ENCODE results near the gene GCC1. TPM values are rescaled to one million over a fixed set of nuclear protein-coding genes. Genes with fewer than 3 reads are reported as not detected.

GCC1 gene, protein sequence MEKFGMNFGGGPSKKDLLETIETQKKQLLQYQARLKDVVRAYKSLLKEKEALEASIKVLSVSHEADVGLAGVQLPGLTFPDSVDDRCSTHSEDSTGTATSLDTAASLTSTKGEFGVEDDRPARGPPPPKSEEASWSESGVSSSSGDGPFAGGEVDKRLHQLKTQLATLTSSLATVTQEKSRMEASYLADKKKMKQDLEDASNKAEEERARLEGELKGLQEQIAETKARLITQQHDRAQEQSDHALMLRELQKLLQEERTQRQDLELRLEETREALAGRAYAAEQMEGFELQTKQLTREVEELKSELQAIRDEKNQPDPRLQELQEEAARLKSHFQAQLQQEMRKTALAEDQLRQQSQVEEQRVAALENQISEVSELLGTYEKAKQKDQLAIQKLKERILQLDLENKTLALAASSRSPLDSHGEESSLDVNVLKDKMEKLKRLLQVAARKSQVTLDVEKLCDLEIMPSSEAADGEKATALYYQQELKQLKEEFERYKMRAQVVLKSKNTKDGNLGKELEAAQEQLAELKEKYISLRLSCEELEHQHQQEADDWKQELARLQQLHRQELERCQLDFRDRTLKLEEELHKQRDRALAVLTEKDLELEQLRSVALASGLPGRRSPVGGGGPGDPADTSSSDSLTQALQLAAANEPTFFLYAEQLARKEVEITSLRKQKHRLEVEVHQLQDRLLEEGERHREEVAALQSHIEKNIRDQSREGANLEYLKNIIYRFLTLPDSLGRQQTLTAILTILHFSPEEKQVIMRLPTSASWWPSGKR
- 6.8 TPM for total RNA-seq
- long read RNA-seq, full-length matches to known transcripts, result 18 of 20 reads
- long read RNA-seq, partial matches to known transcripts, result 0 of 20 reads
- long read RNA-seq, other reads (novel, unspliced or antisense), result 2 of 20 reads

DNA sequence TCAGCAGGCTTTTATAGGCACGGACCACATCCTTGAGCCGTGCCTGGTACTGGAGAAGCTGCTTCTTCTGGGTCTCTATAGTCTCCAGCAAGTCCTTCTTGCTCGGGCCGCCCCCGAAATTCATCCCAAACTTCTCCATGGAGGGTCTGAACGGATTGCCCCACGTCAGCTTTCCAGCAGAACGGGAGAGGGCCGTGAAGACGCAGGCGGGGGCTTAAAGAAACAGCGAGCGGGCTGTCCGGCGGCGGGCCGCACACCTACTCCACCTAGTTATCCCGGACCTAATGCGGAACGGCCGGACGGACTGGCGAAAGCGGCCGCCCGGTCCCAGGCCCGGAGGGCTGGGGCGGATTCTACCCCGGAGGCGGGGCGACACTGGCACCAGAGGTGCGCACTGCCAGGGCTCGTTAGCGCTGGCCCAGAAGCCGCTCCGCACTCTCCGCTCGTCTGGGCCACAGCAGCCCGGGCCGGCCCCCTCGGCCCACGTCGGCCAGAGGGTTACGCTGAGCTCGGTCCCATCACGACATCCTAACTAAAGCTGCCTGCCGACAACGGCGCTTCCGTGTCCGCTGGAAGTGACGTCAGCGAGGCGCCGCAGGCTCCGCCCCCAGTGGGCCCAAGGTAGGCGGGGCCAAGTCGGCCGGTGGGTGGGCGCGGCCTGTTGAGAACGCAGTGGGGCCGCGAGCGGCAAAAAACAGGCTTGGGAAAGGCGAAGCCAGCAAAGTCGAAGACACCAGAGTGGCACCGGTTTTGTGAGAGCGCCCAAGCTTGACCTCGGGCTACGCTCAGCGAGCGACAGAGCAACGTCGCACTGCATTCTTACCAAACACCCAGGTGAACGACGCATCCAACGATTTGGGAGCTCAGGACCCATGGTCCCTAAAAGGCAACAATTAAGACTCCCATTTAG lies at the start of gene GCC1:
TSS of gene GCC1 (minus strand) at position 553 of the 910 bp plus-strand sequence. CDS start at position 139, 414 bp downstream.
- intact Hi-C loops (cut with DNase I), result loop anchor here (5.0 kb wide), 2 partner anchors 193 to 333 kb away; partner anchors contain the start of genes GRM8 and ZNF800

DNA sequence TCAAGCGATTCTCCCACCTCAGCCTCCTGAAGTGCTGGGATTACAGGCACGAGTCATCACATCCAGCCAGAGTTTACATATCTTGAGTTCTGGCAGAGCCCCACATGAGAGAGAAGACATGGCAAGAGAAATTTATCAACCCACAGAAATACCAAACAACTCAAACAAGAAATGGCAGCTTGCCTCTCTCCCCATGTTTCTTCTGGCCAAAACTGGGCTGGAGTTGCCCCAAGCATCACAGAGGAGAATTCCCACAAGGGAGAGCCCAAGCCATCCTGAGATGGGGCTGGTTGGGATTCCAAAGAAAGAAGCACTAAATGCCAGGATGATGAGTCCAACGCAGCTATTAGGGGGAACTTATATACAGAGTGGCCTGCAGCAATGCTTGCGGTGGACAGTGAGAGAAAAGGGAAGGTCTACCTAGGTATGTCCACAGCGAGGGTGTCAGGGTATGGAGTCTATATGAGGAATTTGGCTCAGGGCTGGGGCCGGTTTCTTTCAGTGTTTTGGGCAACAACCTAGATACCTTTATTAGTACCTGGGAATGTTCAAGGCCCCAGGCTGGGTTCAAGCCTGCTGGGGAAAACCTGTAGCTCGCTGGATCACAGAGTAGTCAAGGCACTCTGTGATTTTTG lies 47.0 kb upstream of the GCC1 start:
- intact Hi-C loops (cut with DNase I), result no loop called here
- DNase-seq (ENCODE audit: low spot score), result no peak

More for the DNA sequence above, at the start of gene GCC1:
- peak; percentile 96 for DNase-seq (ENCODE audit: low spot score)

DNA sequence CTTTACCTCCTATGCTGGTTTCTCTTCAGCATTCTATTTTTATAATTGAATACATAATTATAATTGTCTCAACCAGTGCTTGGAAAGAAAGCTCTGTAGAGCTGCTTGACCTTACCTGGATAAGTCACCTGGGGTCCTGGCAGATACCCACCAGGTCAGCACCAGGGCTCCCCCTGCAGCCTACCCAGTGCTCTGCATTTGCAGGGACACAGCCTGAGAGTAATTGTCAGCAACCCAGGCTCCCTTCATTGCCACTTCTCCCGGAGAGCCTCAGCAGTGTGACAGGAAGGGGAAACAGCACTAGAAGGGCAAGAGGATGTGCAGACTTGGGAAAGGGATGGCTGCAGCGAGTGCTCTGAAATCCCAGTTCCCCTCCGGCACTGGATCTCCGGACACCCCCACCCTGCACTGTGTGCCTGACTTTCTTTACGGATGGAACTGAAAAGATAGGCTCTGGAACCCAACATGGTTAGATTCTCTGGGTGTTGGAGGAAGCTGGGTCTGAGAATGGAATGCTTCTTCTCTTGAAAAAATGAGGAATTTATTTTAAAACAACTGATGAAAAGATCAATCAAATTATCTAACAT lies 44.0 kb upstream of the GCC1 start:
- intact Hi-C loops (cut with DNase I), result no loop called here
- DNase-seq (ENCODE audit: low spot score), result no peak

DNA sequence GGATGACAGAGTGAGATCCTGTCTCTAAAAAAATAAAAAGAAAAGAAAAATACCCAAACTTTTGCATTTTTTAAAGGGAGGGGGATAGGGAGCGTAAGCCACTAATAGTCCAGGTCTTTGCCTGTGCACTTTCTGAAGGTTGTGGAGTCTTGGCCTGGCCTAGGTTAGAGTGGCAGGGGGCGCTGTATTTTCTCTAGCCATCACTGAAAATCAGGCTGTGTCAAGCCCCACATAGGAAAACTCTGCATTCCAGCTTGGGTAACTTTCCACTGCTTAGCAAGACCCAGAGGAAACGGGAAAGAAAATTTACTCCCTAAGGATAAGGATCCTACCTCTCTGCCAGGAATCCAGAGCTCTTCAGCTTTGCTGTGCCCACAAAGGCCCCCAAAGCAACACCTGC lies 43.0 kb upstream of the GCC1 start:
- intact Hi-C loops (cut with DNase I), result no loop called here
- no peak for DNase-seq (ENCODE audit: low spot score)

DNA sequence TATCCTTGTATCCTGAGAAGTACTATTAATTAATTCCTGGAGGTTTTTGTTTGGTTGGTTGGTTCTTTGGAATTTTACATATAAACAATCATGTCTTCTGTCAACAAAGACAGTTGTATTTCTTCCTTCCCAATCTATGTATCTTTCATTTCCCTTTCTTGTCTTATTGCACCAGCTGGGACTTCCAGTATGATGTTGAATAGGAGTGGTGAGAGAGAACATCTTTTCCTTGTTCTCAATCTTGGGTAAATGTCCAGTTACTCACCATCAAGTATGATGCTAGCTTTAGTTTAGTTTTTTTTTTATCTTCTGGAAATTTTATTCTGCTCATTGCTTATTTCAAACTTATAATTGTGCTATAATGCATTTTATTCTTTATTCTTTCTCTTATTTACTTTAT lies 39.9 kb upstream of the GCC1 start:
- intact Hi-C loops (cut with DNase I), result no loop called here
- no peak for DNase-seq (ENCODE audit: low spot score)

DNA sequence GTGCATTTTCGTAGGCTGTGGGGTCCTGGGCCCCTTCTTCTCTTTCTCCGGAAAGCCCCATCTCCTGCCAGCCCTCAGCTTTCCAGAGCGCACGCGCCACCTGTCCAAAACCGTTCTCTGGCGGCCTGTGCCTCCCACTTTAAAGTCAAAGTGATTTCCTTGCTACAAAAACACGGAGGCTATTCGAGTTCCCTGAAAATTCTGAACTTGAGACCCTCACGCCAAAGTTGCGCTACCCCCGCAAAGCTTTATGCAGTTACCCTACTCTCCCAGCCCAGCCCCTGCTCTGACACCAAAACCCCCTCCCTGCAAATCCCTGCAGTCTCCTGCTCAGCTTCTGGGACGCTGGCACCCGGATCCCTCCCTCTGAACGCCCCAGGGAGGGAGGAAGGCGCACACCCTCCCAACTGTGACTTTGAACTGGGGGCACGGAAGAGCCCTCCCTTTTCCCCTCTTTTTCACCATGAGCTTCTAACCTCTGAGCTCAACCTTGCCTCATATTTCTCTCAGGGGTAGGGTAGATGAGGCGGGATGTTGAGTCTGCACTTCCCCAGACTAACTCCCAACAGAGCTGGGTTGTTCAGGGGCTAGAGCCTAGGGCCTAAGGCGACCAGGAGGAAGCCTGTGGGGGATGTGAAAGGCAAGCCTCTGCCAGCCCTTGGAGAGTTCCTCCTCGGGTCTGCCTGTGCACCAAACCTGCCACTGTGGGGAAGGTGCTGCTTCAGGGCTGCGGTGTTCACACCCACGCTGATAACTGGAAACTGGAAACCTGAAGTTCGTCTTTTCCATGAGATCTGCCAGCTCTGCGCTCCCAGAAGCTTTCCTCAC lies 35.2 kb upstream of the GCC1 start:
- no peak for DNase-seq (ENCODE audit: low spot score)
- intact Hi-C loops (cut with DNase I), result no loop called here

DNA sequence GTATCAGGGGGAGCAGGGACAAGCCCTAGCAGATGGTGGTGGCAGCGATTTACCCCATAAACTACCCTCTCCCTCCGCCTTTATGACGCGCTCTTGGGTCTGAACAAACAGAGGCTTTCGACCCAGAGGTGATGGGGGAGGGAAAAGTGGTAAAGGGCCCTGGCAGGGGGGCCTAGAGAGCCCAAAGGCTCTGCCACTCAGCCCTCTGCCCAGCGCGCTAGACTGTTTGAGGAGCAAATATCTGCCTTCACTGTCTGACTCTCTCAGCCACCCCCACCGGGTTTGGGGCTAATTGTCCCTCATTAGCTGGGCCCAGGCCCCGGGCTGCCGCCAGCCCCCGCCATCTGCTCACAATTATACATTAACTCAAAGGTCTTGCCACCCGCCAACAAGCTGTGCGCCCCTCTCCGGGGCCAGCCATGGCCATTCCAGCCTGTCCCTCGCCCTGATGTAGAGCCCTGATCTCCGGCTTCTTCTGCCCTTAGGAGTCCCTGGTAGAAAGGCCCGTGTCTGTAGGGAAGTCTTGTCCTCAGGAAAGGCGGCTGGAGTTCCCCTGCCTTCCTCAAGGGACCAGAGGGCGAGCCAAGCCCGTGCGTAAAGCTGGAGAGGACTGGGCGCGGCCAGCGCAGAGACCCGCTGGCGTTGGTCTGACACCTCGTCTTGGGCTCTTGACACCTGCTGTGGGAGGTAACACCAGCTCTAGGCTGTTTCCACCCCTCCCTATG lies 34.4 kb upstream of the GCC1 start:
- intact Hi-C loops (cut with DNase I), result no loop called here
- DNase-seq (ENCODE audit: low spot score), result no peak

DNA sequence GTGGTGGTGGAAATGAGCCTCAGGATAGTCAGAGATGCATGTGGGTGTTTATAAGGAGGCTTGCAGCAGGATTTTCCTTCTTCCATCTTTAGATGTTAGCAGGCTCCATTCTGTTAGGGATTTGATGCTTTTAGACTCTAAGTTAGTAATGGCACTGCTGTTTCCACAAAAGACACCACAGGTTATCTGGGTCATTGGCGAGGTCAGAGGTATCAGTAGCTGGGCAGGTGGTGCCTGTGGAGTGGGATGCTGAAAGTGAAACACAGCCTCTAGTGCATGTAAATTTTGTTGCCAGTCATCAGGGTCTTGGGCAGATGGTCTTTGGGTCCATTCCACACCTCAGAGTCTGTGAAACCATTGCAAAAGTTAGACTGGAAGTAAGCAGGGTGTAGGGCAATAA lies 33.4 kb upstream of the GCC1 start:
- intact Hi-C loops (cut with DNase I), result no loop called here

DNA sequence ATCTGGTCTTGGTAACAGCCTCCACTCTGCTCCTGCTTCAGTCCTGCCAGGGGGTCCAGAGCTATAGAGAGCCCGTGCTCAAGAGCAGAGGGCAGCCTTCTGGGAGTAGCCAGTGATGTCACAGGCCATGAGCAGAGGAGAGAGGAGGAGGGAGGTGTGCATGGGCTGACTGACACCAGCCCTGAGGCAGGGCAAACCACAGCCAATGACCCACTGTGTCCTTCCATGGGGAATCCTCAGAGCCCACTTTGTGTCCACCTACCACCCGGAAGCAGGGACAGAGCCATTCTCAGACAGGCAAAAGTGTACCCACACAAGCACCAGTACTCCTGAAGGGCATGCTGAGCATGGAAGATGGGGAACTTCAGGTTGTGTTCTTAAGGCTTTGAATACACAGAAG lies 32.6 kb upstream of the GCC1 start, which contains the start of gene PAX4:
TSS of gene PAX4 (minus strand) at position 101 of the 400 bp plus-strand sequence. CDS start 2,214 bp downstream, outside the sequence.
- intact Hi-C loops (cut with DNase I), result no loop called here
- DNase-seq (ENCODE audit: low spot score), result no peak

More for the DNA sequence above, 33.4 kb upstream of the GCC1 start:
- no peak for DNase-seq (ENCODE audit: low spot score)

DNA sequence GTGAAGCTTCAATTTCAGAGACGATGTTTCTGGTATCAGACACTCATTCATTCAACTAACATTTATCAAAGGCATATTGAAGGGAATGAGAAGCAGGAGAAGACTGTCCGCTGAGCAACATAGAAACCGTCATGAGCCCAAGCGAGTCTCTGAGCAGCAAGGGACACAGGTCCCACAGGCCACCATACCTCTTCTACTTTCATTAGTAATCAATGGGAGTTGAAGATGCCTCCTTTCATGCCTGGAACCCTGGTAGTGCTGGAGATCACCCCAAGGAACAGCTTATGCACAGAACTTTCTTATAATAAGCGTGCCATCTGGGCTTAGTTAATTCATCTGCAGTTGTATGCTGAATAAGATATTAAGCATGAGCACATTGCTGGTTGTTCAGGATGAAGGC lies 31.3 kb upstream of the GCC1 start:
- DNase-seq (ENCODE audit: low spot score), result no peak
- intact Hi-C loops (cut with DNase I), result no loop called here

DNA sequence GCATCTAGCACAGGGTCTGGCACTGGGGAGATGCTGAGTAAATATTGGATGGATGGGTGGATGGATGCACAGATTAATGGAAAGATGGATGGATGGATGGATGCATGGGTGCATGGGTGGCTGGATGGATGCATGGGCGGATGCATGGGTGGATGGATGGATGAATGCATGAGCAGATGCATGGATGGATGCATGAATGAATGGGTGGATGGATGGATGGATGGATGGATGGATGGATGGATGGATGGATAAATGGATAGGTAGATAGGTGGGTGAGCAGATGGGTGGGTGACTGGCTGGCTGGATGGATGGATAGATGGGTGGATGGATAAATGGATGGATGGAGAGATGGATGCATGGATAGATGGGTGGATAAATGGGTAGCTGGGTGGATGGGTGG lies 26.9 kb upstream of the GCC1 start:
- intact Hi-C loops (cut with DNase I), result no loop called here
- no peak for DNase-seq (ENCODE audit: low spot score)

DNA sequence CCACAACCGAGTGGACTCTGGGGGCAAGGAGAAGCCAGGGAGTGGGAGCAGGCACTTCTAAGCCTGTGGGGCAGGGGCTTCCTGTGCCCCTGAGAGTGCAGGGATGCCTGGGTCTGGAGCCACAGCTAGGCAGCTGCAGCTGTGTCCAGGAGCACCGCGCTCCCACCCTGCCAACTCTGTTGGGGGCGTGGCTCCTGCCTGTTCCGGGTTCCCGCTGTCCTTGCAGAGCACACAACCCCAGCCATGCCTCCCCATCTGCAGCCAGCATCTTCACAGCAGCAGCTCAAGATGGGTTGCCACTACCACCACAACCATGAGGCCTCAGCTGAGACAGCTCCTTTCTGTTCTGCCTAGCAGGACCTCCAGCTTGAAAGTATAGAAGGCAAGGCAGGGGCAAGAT lies 23.9 kb upstream of the GCC1 start:
- intact Hi-C loops (cut with DNase I), result no loop called here
- DNase-seq (ENCODE audit: low spot score), result no peak

DNA sequence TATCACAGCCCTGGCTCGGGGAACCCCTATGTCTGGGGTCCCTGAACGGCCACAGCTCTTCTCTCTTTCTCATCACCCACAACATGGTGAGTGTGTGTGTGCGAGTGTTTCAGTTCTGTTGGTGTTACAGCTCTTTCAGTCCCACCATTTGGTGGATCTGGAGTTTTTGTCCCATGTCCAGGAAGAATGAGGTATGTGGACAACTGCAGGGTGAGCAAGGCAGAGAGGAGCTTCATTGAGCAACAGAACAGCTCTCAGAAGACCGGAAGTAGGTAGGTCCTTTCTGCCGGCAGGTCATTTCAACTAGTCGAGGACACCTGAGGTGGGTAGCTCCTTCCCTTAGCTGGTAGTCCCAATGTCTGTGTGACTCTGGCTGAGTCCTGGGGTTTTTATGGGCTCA lies 23.1 kb upstream of the GCC1 start:
- DNase-seq (ENCODE audit: low spot score), result no peak
- intact Hi-C loops (cut with DNase I), result no loop called here

DNA sequence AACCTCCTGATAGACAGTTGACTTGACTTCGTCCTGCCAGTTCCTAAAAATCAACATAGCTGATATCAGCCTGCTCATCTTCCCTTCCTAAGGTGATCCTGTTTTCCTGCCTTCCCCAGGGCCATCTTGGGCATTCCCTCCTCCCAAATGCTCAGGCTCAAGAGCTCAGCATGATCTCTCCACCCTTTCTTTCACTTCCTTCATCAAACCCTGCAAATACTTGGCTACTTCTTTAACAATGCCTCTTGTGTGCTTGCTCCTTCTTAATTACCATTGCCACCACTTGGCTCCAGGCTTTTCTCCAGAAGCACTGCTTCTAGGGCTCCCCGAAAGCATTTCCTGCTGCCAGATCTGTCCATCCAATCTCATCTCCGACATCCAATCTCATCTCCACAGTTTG lies 15.5 kb upstream of the GCC1 start:
- intact Hi-C loops (cut with DNase I), result no loop called here
- DNase-seq (ENCODE audit: low spot score), result no peak

DNA sequence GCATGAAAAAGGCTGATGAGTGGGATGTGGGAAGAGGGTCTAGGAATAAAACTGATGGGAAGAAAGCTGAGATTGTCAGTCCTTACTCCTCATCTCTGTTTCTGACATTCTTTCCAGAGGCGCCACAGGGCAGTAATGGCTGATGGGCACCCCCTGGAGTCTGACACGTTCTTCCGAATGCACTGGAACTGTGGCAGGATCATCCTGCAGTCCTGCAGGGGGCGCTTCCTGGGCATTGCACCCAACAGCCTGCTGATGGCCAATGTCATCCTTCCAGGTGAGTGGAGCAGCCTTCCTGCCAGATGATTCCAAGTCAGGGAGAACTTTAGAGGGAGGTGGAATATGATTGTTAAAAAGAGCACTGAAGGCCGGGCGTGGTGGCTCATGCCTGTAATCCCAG lies 12.9 kb upstream of the GCC1 start:
- no peak for DNase-seq (ENCODE audit: low spot score)
- intact Hi-C loops (cut with DNase I), result no loop called here

DNA sequence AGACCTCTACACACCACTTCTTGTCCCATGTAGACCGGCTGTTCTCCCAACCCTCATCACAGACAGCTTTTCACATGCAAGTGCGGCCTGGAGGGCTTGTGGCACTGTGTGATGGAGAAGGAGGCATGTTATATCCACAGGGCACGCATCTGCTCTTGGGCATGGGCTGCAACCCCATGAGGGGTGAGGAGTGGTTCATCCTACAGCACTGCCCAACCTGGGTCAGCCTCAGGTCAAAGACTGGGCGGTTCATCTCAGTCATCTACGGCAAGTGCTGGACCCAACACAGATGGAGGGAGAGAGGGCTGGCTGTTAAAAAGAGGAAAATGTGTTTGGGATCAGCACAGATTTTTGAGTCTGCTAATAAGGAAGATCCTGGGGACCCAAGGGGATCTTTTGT lies 10.3 kb upstream of the GCC1 start:
- DNase-seq (ENCODE audit: low spot score), result no peak
- intact Hi-C loops (cut with DNase I), result no loop called here

DNA sequence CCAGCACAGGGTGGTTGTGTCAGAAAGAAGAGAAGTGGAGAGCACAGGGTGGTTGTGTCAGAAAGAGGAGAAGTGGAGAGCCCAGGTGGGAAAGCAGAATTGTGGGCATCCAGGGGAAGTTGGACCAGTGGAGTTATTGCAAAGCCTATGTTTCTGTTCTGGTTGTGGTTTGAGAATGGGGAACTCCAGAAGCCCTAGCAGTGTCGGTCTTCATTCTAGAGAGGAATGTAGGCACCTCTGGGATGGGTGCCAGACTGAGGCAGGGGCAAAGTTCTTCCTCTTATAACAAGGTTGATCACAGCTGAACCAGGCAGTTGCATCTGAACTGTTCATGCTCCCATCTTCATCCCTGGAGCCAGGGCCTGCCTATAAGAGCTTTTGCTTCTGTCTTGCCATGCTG lies 9.1 kb upstream of the GCC1 start:
- intact Hi-C loops (cut with DNase I), result no loop called here
- DNase-seq (ENCODE audit: low spot score), result no peak
